ENCODE measurements around the gene LDB1. TPM values are rescaled to one million over a fixed set of nuclear protein-coding genes. Genes with fewer than 3 reads are reported as not detected.

The LDB1 gene
- polyA plus RNA-seq, 1 donor from 2014 or later, result 24.8 TPM

- Mint-ChIP-seq H3K4me3 (no peak overlapping the region), H3K9me3 (no peaks in the 10 kb centered on the region), H3K36me3 (no peaks in the 10 kb centered on the region), H3K27me3 (no peaks in the 10 kb centered on the region), H3K27ac (peak overlapping the region in 1 of 3 donors; percentile 39), H3K4me1 (peaks cover 18 to 28% (median 21%) of the 10 kb centered on the region in 3 donors)
Measured at GRCh38 chr10:102111276-102111675, 8.9 kb downstream of the LDB1 start.

DNA sequence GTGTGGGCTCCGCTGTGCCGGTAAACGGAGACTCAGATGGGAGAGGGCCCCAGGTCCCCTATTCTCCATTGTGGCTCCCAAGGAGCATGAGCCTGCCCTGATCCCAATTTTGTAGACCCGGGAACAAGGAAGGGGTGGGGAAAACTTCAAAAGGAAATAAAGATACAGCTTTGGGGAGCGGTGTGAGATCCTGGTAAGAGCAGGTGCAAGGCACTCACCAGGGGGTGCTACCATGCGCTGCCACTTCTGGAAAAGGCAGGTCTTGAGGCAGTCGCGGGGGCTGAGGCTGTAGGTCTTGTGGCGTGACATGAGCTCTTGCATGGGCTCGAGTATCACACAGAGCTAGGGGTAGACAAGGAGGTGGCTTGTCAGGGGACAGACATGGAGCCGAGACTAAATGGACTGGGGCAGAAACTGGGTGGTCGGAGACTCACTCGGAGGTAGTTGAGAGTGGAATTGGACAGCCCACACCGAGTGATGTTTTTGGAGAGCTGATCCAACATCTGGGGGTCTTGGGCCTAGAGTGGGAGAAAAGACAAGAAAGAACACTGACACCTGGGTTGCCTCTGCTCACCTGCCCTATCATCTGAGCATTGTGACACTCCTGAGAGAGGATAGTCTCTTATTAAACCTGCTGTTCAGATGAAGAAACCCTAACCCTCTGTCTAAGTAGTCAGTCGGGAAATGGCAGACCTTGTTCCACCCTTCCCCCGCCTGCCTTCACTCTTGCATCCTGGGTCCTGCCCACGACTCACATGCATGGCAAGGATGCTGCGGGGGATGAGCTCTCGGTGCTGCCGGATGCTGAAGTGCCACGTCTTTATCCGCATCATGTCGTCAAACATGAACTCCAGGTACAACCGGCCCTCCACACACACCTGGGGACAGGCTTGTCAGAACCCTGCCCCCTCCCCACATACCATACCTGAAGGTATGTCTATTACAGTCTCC is 10.7 kb downstream of the LDB1 start:
- Mint-ChIP-seq H3K36me3 (no peaks in the 10 kb centered on the region), H3K4me1 (peaks cover 11 to 21% (median 16%) of the 10 kb centered on the region in 3 donors), H3K4me3 (no peak overlapping the region), H3K9me3 (no peaks in the 10 kb centered on the region), H3K27me3 (no peaks in the 10 kb centered on the region), H3K27ac (peak overlapping the region in 1 of 3 donors; percentile 32)

GRCh38 chr10:102106998-102107397 is 13.2 kb downstream of the LDB1 start:
- Mint-ChIP-seq H3K36me3 (peaks cover 1% of the 10 kb centered on the region), H3K27me3 (no peaks in the 10 kb centered on the region)

DNA sequence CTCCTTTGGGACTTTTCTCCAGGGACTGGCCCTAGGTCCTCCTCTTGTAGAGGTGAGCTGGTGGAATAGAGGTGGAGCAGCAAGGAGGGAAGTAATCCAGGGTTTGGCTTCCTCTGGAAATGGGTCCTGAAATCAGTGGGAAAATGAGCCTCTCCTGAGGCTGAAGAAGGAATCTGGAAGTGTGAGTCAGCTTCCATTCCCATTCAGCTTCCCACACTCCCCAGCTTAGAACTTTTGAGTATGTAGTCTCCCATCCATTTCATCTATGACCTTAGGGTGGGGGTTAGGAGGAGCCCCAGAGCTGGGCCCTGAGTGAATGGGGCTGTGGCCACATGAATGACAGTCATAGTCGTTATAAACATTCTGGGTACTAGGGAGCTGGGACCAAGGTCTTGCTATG is 17.7 kb downstream of the LDB1 start:
- Mint-ChIP-seq H3K27ac (peak overlapping the region in 1 of 3 donors; percentile 50), H3K36me3 (peaks cover 2% of the 10 kb centered on the region)

More at GRCh38 chr10:102106998-102107397, 13.2 kb downstream of the LDB1 start:
- no peaks in the 10 kb centered on the region for H3K9me3 Mint-ChIP-seq
- no peak overlapping the region for H3K4me3 Mint-ChIP-seq
- H3K27ac Mint-ChIP-seq, result no peak overlapping the region
- peaks cover 2 to 8% (median 7%) of the 10 kb centered on the region in 3 donors for H3K4me1 Mint-ChIP-seq

DNA sequence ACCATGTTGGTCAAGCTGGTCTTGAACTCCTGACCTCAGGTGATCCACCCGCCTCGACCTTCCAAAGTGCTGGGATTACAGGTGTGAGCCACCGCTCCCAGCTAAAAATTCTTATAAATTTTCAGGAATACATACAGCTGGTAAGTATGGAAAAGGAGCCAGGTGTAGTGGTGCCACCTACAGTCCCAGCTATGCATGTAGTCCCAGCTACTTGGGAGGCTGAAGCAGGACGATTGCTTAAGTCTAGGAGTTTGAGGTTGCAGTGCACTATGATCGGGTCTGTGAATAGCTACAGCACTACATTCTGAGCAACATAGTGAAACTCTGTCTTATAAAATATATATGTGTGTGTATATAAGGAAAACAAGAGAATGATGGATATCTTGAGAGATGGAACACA is 19.0 kb downstream of the LDB1 start:
- Mint-ChIP-seq H3K27ac (no peak overlapping the region), H3K9me3 (no peaks in the 10 kb centered on the region), H3K4me1 (peaks cover 0 to 7% (median 6%) of the 10 kb centered on the region in 3 donors), H3K27me3 (no peaks in the 10 kb centered on the region), H3K36me3 (peaks cover 2% of the 10 kb centered on the region), H3K4me3 (no peak overlapping the region)

More for the DNA sequence above, 17.7 kb downstream of the LDB1 start:
- Mint-ChIP-seq H3K9me3 (no peaks in the 10 kb centered on the region), H3K27me3 (no peaks in the 10 kb centered on the region), H3K4me3 (no peak overlapping the region), H3K4me1 (peaks cover 0 to 8% (median 7%) of the 10 kb centered on the region in 3 donors)

GRCh38 chr10:102096449-102096848 is 23.7 kb downstream of the LDB1 start:
- Mint-ChIP-seq H3K36me3 (no peaks in the 10 kb centered on the region), H3K4me1 (no peaks in the 10 kb centered on the region), H3K9me3 (no peaks in the 10 kb centered on the region), H3K4me3 (no peak overlapping the region), H3K27ac (no peak overlapping the region), H3K27me3 (no peaks in the 10 kb centered on the region)

- peaks cover 2% of the 10 kb centered on the region for H3K36me3 Mint-ChIP-seq
- no peaks in the 10 kb centered on the region for H3K27me3 Mint-ChIP-seq
- H3K4me3 Mint-ChIP-seq, result no peak overlapping the region
- peaks cover 0 to 4% (median 0%) of the 10 kb centered on the region in 3 donors for H3K4me1 Mint-ChIP-seq
- peak overlapping the region in 1 of 3 donors; percentile 8 for H3K27ac Mint-ChIP-seq
- no peaks in the 10 kb centered on the region for H3K9me3 Mint-ChIP-seq
Measured at GRCh38 chr10:102090772-102091171, 29.4 kb downstream of the LDB1 start.

GRCh38 chr10:102086196-102086595 is 34.0 kb downstream of the LDB1 start:
- H3K36me3 Mint-ChIP-seq, result peaks cover 2% of the 10 kb centered on the region
- no peaks in the 10 kb centered on the region for H3K27me3 Mint-ChIP-seq
- H3K27ac Mint-ChIP-seq, result no peak overlapping the region
- H3K9me3 Mint-ChIP-seq, result no peaks in the 10 kb centered on the region
- peaks cover 0 to 4% (median 0%) of the 10 kb centered on the region in 3 donors for H3K4me1 Mint-ChIP-seq
- no peak overlapping the region for H3K4me3 Mint-ChIP-seq

GRCh38 chr10:102085336-102085735 is 34.8 kb downstream of the LDB1 start:
- no peak overlapping the region for H3K27ac Mint-ChIP-seq
- no peak overlapping the region for H3K4me3 Mint-ChIP-seq
- H3K27me3 Mint-ChIP-seq, result no peaks in the 10 kb centered on the region
- H3K4me1 Mint-ChIP-seq, result peaks cover 0 to 4% (median 0%) of the 10 kb centered on the region in 3 donors
- peaks cover 2% of the 10 kb centered on the region for H3K36me3 Mint-ChIP-seq
- no peaks in the 10 kb centered on the region for H3K9me3 Mint-ChIP-seq

DNA sequence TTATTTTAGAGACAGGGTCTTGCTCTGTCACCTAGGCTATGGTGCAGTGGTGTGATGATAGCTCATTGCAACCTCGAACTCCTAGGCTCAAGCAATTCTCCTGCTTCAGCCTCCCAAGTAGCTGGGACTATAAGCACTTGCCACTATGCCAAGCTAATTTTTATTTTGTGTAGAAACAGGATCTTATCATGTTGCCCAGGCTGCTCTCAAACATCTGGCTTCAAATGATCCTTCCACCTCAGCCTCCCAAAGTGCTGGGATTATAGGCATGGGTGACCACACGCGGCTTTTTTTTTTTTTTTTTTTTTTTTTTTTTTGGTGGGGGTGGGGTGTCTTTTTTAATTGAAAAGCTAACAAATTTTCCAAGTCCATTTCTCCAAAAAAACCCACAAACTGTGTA is 36.6 kb downstream of the LDB1 start:
- Mint-ChIP-seq H3K27me3 (no peaks in the 10 kb centered on the region), H3K36me3 (peaks cover 2% of the 10 kb centered on the region), H3K27ac (no peak overlapping the region), H3K4me3 (no peak overlapping the region), H3K4me1 (peaks cover 0 to 2% (median 0%) of the 10 kb centered on the region in 3 donors), H3K9me3 (no peaks in the 10 kb centered on the region)

GRCh38 chr10:102072673-102073527 is 47.3 kb downstream of the LDB1 start:
- Mint-ChIP-seq H3K4me1 (peaks cover 0 to 4% (median 1%) of the 10 kb centered on the region in 3 donors), H3K27ac (peak overlapping the region in 2 of 3 donors; percentile 8 to 84), H3K36me3 (no peaks in the 10 kb centered on the region), H3K9me3 (no peaks in the 10 kb centered on the region), H3K4me3 (peak overlapping the region in 1 of 4 donors; percentile 13), H3K27me3 (no peaks in the 10 kb centered on the region)

GRCh38 chr10:102069071-102069470 is 51.1 kb downstream of the LDB1 start:
- Mint-ChIP-seq H3K36me3 (no peaks in the 10 kb centered on the region), H3K4me3 (peak overlapping the region in 1 of 4 donors; percentile 11), H3K4me1 (peaks cover 9 to 18% (median 17%) of the 10 kb centered on the region in 3 donors), H3K27ac (peak overlapping the region in 1 of 3 donors; percentile 88), H3K27me3 (no peaks in the 10 kb centered on the region), H3K9me3 (no peaks in the 10 kb centered on the region)

GRCh38 chr10:102068216-102068615 is 52.0 kb downstream of the LDB1 start:
- Mint-ChIP-seq H3K4me1 (peaks cover 9 to 20% (median 17%) of the 10 kb centered on the region in 3 donors), H3K4me3 (peak overlapping the region in 1 of 4 donors; percentile 11), H3K9me3 (no peaks in the 10 kb centered on the region), H3K27ac (peak overlapping the region in 2 of 3 donors; percentile 47 to 51), H3K36me3 (no peaks in the 10 kb centered on the region), H3K27me3 (no peaks in the 10 kb centered on the region)

- H3K36me3 Mint-ChIP-seq, result no peaks in the 10 kb centered on the region
- no peaks in the 10 kb centered on the region for H3K9me3 Mint-ChIP-seq
- H3K27me3 Mint-ChIP-seq, result no peaks in the 10 kb centered on the region
- peak overlapping the region in 2 of 3 donors; percentile 21 to 47 for H3K27ac Mint-ChIP-seq
- peak overlapping the region; percentile 49 to 88 (median 60) for H3K4me3 Mint-ChIP-seq
- H3K4me1 Mint-ChIP-seq, result peaks cover 9 to 20% (median 13%) of the 10 kb centered on the region in 3 donors
Measured at GRCh38 chr10:102067091-102067916, 52.9 kb downstream of the LDB1 start.

Data from IgD-negative memory B cell (primary cell).